Dermis blood vessel endothelial cell (primary cell): ENCODE results near the gene SYCP1. TPM values are rescaled to one million over a fixed set of nuclear protein-coding genes. Genes with fewer than 3 reads are reported as not detected.
"Not testable (repeated sequence)": the region's sequence is repeated elsewhere in the genome, so short reads cannot be mapped to it uniquely, and the experiment has no call there.

Experiments used
- DNase-seq: peaks from one replicate; pipeline ENCODE4 v3.0.0; 2010
- total RNA-seq: library from RNA; depleted of rRNA; stranded (reverse); fragments of >200 nt; gene quantifications from 2 replicates; pipeline ENCODE4 v1.2.3, GENCODE V29; 2014

SYCP1 gene
- not detected in 2 replicates for total RNA-seq

GRCh38 chr1:114854693-114855320, at the start of gene SYCP1:
TSS of gene SYCP1 (plus strand) at chr1:114854863. CDS start at chr1:114855465, 602 bp downstream.
- peak; percentile 7 for DNase-seq

GRCh38 chr1:114819869-114820268, 34.8 kb upstream of the SYCP1 start:
- no peak for DNase-seq

- DNase-seq = no peak
Measured at GRCh38 chr1:114820392-114820791, 34.3 kb upstream of the SYCP1 start.

GRCh38 chr1:114821978-114822377, 32.7 kb upstream of the SYCP1 start:
- no peak for DNase-seq

- DNase-seq = no peak
Measured at GRCh38 chr1:114828251-114828650, 26.4 kb upstream of the SYCP1 start.

GRCh38 chr1:114830075-114830474, 24.6 kb upstream of the SYCP1 start:
- DNase-seq = not testable (repeated sequence)

- no peak for DNase-seq
Measured at GRCh38 chr1:114831276-114831994, 23.2 kb upstream of the SYCP1 start.

GRCh38 chr1:114832057-114832456, 22.6 kb upstream of the SYCP1 start:
- no peak for DNase-seq

GRCh38 chr1:114833421-114833820, 21.2 kb upstream of the SYCP1 start:
- DNase-seq = no peak

GRCh38 chr1:114844270-114844669, 10.4 kb upstream of the SYCP1 start:
- no peak for DNase-seq

GRCh38 chr1:114853584-114853983, 1.1 kb upstream of the SYCP1 start:
- no peak for DNase-seq

GRCh38 chr1:114861384-114861783, 6.7 kb downstream of the SYCP1 start:
- no peak for DNase-seq

GRCh38 chr1:114892194-114892918, 37.7 kb downstream of the SYCP1 start:
- no peak for DNase-seq

GRCh38 chr1:114896795-114897194, 42.1 kb downstream of the SYCP1 start:
- no peak for DNase-seq

- no peak for DNase-seq
Measured at GRCh38 chr1:114901814-114902213, 47.2 kb downstream of the SYCP1 start.

GRCh38 chr1:114902343-114902742, 47.7 kb downstream of the SYCP1 start:
- no peak for DNase-seq

GRCh38 chr1:114903480-114903879, 48.8 kb downstream of the SYCP1 start:
- no peak for DNase-seq

GRCh38 chr1:114915720-114916119, 61.1 kb downstream of the SYCP1 start:
- not testable (repeated sequence) for DNase-seq

- no peak for DNase-seq
Measured at GRCh38 chr1:114926607-114927006, 71.9 kb downstream of the SYCP1 start.

- no peak for DNase-seq
Measured at GRCh38 chr1:114927401-114927800, 72.7 kb downstream of the SYCP1 start.

GRCh38 chr1:114956570-114956969, 101.9 kb downstream of the SYCP1 start:
- peak; percentile 41 for DNase-seq

GRCh38 chr1:114959423-114959822, 104.8 kb downstream of the SYCP1 start:
- DNase-seq = no peak

- no peak for DNase-seq
Measured at GRCh38 chr1:114976891-114977290, 122.2 kb downstream of the SYCP1 start.
